GM12801 (cell line): ENCODE data around the gene CCDC88B.

Source experiments
- TF ChIP-seq, protein P1 (sequence below): IDR thresholded peaks from one replicate; pipeline ENCODE4 v1.5.1; 2011; ENCODE audit warnings: control low read depth; ENCODE audit not compliant: insufficient read length; ENCODE audit errors: extremely low read depth

CCDC88B gene

DNA sequence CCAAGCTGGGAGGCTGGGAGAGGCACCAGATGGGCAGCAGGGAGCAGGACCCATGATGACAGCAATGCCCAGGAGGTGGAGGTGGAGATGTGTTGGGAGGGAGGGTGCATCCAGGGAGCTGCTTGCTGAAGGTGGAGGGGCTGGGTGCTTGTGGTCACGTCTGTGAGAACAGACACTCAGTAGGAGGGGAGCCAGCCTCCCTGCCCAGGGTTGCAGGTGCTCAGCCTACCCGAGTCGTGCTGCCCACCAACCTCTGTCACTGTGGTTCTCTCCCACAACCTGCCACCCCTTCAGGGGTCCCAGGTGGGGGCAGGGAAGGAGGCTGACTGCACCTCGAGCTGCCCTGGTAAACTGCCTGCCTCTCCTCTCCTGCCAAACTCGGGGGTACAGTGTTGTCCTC is 16.6 kb upstream of the CCDC88B start:
- TF ChIP-seq, protein P1, sequence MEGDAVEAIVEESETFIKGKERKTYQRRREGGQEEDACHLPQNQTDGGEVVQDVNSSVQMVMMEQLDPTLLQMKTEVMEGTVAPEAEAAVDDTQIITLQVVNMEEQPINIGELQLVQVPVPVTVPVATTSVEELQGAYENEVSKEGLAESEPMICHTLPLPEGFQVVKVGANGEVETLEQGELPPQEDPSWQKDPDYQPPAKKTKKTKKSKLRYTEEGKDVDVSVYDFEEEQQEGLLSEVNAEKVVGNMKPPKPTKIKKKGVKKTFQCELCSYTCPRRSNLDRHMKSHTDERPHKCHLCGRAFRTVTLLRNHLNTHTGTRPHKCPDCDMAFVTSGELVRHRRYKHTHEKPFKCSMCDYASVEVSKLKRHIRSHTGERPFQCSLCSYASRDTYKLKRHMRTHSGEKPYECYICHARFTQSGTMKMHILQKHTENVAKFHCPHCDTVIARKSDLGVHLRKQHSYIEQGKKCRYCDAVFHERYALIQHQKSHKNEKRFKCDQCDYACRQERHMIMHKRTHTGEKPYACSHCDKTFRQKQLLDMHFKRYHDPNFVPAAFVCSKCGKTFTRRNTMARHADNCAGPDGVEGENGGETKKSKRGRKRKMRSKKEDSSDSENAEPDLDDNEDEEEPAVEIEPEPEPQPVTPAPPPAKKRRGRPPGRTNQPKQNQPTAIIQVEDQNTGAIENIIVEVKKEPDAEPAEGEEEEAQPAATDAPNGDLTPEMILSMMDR = no peak

DNA sequence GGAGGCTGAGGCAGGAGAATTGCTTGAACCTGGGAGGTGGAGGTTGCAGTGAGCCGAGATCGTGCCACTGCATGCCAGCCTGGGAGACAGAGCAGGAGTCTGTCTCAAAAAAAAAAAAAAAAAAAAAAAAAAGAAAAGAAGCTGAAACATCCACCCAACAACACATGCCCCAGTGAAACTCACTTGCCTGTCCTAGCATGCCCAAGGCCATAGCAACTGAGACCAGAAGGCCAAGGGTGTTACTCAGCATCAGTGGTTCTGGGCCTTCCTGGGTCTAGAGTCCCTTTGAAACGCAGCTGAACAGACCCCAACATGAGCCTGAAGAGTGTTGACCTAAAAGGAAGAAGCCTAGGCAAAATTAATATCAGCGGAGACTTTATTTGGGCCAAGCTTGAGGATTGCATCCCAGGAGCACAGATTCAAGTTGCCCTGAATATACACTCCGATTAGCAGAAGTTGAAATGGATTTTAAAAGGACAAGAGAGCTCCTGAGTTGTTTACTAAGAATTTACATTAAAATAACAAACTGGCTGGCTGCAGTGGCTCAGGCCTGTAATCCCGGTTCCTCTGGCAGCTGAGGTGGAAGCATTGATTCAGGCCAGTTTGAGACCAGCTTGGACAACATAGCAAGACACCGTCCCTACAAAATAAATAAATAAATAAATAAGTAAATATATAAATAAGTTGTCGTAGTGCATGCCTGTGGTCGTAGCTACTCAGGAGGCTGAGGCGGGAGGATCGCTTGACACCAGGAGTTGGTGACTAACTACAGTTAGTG is 15.1 kb upstream of the CCDC88B start:
- TF ChIP-seq, protein P1 = no peak

DNA sequence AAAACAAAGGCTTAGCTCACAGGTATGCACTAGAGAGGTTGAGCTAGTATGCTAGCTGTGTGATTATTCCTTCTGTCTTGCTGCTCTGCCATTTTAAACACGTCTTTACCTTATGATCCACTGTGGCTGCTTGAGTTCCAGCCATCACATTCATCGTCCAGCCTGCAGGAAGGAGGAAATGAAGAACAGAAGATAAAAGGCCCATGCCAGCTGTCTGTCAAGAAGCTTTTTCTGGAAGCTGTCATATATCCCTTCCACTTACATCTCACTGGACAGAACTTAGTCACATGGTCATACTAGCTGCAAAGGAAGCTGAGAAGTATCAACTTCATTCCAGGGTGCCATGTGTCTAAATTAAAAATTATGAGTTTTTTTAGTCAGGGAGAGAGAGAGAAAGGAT is 12.6 kb upstream of the CCDC88B start:
- TF ChIP-seq, protein P1 = no peak

DNA sequence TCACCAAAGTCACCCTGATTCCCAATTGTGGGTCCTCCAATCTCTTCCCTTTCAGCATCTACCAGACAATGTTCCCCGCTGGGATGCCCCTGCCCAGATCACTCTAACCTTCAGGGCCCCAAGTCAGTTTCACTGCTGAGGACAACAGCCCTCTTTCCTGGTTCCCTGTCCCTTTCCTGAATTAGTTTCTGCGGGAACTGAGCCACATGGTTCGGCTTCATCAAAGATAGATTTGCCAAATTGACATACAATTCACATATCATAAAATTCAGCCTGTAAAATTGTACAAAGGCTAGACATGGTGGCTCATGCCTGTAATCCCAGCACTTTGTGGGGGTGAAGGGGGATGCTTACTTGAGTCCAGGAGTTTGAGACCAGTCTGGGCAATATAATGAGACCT is 12.0 kb upstream of the CCDC88B start:
- TF ChIP-seq, protein P1 = no peak

DNA sequence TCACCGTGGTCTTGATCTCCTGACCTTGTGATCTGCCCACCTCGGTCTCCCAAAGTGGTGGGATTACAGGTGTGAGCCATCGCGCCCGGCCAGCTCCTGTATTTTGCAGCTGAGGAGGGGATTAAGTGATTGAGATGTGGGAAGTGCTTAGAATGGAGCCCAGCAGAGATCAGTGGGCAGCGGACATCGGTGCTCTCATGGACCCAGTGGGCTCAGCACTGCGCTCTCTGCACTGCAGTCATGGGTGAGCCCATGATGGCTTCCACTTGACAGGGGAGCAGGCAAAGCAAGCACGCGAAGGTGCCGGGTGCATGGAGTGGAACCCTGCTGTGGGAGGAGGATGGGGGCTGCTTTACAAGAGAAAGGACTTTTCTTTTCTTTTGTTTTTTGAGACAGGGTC is 9.1 kb upstream of the CCDC88B start:
- TF ChIP-seq, protein P1 = no peak

DNA sequence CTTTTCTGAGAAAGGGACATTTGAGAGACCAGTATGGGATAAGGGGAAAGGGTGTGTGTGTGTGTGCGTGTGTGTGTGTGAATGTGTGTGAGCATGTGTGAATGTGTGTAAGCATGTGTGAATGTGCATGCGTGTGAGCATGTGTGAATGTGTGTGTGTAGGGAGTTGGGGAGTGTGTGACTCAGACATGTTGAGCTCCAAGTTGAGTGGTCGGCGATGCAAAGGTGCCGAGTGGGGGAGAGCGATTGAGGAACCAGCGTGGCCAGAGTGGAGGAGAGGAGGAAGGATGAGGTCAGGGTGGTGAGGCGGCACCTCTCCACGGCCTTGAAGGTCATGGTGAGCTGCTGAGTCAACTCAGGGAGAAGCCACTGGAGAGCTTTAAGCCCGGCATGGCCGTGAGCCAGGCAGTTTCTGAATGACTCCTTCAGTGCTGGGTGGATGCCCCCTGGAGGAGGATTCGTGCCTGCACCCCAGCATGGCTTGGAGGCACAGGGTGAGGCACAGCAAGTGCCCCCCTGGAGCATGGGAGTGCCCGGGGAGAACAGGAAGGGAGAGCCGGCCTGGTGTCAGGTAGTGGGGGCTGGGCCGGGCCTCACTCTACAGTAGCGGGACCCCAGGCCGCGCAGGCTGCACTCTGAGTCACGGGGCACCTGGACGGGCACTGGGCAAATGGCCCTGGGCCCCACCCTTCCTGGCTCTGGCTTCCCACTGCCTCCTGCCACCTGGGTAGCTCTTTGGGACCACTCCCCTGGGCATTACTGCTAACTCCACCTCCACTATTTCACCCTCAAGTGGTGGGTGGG is 8.2 kb upstream of the CCDC88B start:
- TF ChIP-seq, protein P1 = no peak

DNA sequence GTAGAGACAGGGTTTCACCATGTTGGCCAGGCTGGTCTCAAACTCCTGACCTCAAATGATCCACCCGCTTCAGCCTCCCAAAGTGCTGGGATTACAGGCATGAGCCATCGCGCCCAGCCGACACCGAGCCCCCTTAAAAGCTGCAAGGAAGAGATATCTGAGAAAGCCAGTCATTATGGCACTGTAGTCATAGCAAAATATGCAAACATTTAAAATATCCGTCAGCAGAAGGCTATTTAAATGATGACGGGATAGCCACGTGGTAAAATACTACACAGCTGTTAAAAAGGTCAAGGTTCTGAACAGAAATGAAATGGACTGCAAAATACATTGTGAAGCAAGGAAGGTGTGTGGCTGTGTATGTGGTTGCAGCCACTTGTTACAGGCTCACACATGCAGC is 6.4 kb upstream of the CCDC88B start:
- TF ChIP-seq, protein P1 = no peak
